GM12873 (cell line): ENCODE results near the gene KIAA0930.

ENCODE experiments used
- CTCF ChIP-seq: IDR thresholded peaks from 2 replicates; pipeline ENCODE4 v1.5.1; 2012; ENCODE audit warnings: low read depth, mild to moderate bottlenecking, moderate library complexity, low read length, control low read depth; ENCODE audit not compliant: insufficient read depth; ENCODE audit errors: missing control alignments

The KIAA0930 gene

GRCh38 chr22:45225732-45226502 is 14.8 kb downstream of the KIAA0930 start:
- no peak for TF ChIP-seq CTCF

- TF ChIP-seq CTCF = no peak
Observed at GRCh38 chr22:45224988-45225731, 15.5 kb downstream of the KIAA0930 start.

DNA sequence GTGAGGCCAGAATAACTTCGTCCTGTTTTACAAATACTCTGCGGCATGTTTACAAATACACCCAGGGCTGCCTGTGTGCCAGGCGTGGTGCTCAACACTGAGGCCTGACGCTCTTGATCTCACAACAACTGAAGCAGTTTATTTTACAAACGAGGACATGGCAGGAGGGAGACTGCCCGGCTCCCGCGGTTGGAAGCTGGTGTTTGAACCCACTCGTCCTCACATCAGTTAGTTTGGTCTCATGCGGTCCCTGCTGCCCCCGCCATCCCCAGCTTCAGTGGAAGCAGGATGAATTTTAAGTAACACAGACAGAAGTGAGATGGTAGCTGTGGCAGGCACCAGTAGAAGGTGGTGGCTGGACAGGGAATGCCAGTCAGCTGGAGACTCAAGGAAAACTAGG is 16.4 kb downstream of the KIAA0930 start:
- TF ChIP-seq CTCF = no peak

DNA sequence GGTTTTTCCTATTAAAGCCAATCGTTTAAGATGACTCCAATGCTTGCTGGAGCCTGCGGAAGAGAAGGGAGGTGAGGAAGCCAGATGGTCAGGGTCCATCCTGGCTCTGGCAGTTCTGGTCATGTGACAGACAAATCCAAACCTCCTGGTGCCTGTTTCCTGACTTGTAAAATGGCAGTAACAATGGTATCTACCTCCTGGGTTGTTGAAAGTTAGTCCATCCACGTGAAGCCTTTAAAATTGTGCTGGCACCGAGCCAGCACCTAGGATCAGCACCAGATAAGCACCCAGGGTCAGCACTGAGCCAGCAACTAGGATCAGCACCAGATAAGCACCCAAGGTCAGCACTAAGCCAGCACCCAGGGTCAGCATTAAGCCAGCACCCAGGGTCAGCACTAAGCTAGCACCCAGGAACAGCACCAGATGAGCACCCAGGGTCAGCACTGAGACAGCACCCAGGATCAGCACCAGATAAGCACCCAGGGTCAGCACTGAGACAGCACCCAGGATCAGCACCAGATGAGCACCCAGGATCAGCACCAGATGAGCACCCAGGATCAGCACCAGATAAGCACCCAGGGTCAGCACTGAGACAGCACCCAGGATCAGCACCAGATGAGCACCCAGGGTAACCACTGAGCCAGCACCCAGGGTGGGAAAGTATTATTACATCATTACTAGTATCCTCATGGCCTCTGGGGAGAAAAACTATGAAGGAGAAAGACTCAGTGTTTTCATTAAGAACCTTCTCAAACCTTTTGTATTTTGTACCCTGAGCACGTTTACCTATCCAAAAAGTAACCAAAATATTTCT is 17.2 kb downstream of the KIAA0930 start:
- no peak for TF ChIP-seq CTCF

GRCh38 chr22:45221201-45221600 is 19.5 kb downstream of the KIAA0930 start:
- TF ChIP-seq CTCF = no peak

GRCh38 chr22:45218976-45219375 is 21.7 kb downstream of the KIAA0930 start:
- TF ChIP-seq CTCF = no peak

DNA sequence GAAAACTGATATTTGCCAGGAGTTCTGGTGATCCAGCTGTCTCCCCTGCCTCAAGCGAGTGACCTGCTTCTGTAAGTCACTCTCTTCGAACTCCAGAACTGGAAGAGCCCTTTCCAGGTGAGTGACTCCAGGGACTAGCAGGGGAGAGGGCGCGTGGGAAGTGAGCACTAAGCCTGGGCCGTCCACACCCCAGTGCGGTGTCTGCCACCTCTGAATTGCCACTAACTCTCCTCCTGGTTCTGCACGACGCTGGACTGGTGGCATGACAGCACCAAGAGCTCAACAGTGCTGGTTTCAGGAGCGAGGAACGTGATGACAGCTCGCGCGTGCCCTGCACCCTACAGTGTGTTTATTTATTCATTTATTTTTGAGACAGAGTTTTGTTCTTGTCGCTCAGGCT is 22.9 kb downstream of the KIAA0930 start:
- TF ChIP-seq CTCF = no peak
